Activated CD4-positive, alpha-beta T cell treated with anti-CD3 and anti-CD28 coated beads for 36 hours (primary cell): Measurements from ENCODE around the gene STK32C. TPM values are rescaled to one million over a fixed set of nuclear protein-coding genes. Genes with fewer than 3 reads are reported as not detected.

Experiments
- ATAC-seq: fragments of 200-7000 bp; cut with Tn5 transposase; one replicate; pipeline ENCODE4 v1.10.0; 2021; ENCODE audit warnings: mild to moderate bottlenecking, moderate library complexity
- CTCF ChIA-PET: fragments of 350-600 bp; sonication (Branson Sonifier 250); formaldehyde crosslinking; loops from one replicate; lab custom pipeline; 2021; ENCODE audit warnings: antibody characterized with exemption; lab: Charles Lee
- POLR2A ChIA-PET: fragments of 350-600 bp; sonication (Branson Sonifier 250); formaldehyde crosslinking; loops from one replicate; lab custom pipeline; 2021; ENCODE audit warnings: antibody characterized with exemption, inconsistent platforms; lab: Charles Lee
- DNase-seq: peaks from one replicate; pipeline ENCODE4 v3.0.0-alpha.2; 2020
- H3K27ac Mint-ChIP-seq: one replicate; pipeline ENCODE4 v1.8.0; 2021; ENCODE audit warnings: mixed read lengths
- H3K27me3 Mint-ChIP-seq: one replicate; pipeline ENCODE4 v1.8.0; 2021; ENCODE audit warnings: mixed read lengths
- H3K36me3 Mint-ChIP-seq: one replicate; pipeline ENCODE4 v1.8.0; 2021; ENCODE audit warnings: low read depth, mixed read lengths
- H3K4me1 Mint-ChIP-seq: one replicate; pipeline ENCODE4 v1.8.0; 2021; ENCODE audit warnings: mixed read lengths
- H3K4me3 Mint-ChIP-seq: one replicate; pipeline ENCODE4 v1.8.0; 2021; ENCODE audit warnings: mild to moderate bottlenecking, moderate library complexity, mixed read lengths
- H3K9me3 Mint-ChIP-seq: one replicate; pipeline ENCODE4 v1.8.0; 2021; ENCODE audit warnings: low read depth, mixed read lengths
- intact Hi-C, 2 experiments: fragments of 100-400 bp; cut with DNase I in 1 of 2; cut with micrococcal nuclease in 1 of 2; formaldehyde crosslinking; loops; one replicate each; pipeline versions ENCODE4 v1.14.2 to v1.15.1; 2022 to 2024; cut with DNase I, micrococcal nuclease
- total RNA-seq, 2 experiments: library from RNA; stranded (reverse); gene quantifications; one replicate each; pipeline ENCODE4 v1.2.3, GENCODE V29; 2021

Gene STK32C
- total RNA-seq, 2 experiments from 2014 or later: 15.8 to 19.9 TPM

- intact Hi-C loops: no loop called here
Measured at GRCh38 chr10:132237871-132238270, 69.9 kb downstream of the STK32C start.

GRCh38 chr10:132237396-132237795 is 70.4 kb downstream of the STK32C start:
- H3K27me3 Mint-ChIP-seq: no peaks in the 10 kb centered on the region
- ChIA-PET CTCF (no interaction called here), POLR2A (interaction anchor here (0.6 kb wide), 1 partner anchor 212 kb away, joined by 5 read pairs; no protein-coding TSS in a partner anchor)
- intact Hi-C loops: no loop called here
- H3K4me3 Mint-ChIP-seq: no peak overlapping the region
- DNase-seq (no peak), ATAC-seq (no peak)
- no peak overlapping the region for H3K27ac Mint-ChIP-seq
- peaks cover 10% of the 10 kb centered on the region for H3K4me1 Mint-ChIP-seq
- H3K36me3 Mint-ChIP-seq: no peaks in the 10 kb centered on the region
- no peaks in the 10 kb centered on the region for H3K9me3 Mint-ChIP-seq

More at GRCh38 chr10:132237871-132238270, 69.9 kb downstream of the STK32C start:
- Mint-ChIP-seq H3K4me3 (no peak overlapping the region), H3K4me1 (peaks cover 5% of the 10 kb centered on the region), H3K27ac (no peak overlapping the region), H3K36me3 (no peaks in the 10 kb centered on the region), H3K9me3 (no peaks in the 10 kb centered on the region), H3K27me3 (no peaks in the 10 kb centered on the region)
- ChIA-PET CTCF (no interaction called here), POLR2A (interaction anchor here (0.6 kb wide), 1 partner anchor 211 kb away, joined by 5 read pairs; no protein-coding TSS in a partner anchor)
- DNase-seq (no peak), ATAC-seq (no peak)

GRCh38 chr10:132236881-132237280 is 70.9 kb downstream of the STK32C start:
- peaks cover 15% of the 10 kb centered on the region for H3K4me1 Mint-ChIP-seq
- no peaks in the 10 kb centered on the region for H3K9me3 Mint-ChIP-seq
- ChIA-PET POLR2A (no interaction called here), CTCF (no interaction called here)
- no peak overlapping the region for H3K27ac Mint-ChIP-seq
- ATAC-seq (no peak), DNase-seq (no peak)
- H3K4me3 Mint-ChIP-seq: no peak overlapping the region
- H3K27me3 Mint-ChIP-seq: no peaks in the 10 kb centered on the region
- no peaks in the 10 kb centered on the region for H3K36me3 Mint-ChIP-seq
- intact Hi-C loops: no loop called here

- Mint-ChIP-seq H3K4me3 (no peak overlapping the region), H3K9me3 (no peaks in the 10 kb centered on the region), H3K4me1 (peaks cover 21% of the 10 kb centered on the region), H3K36me3 (no peaks in the 10 kb centered on the region), H3K27me3 (no peaks in the 10 kb centered on the region), H3K27ac (no peak overlapping the region)
- intact Hi-C loops: no loop called here
- ATAC-seq (no peak), DNase-seq (no peak)
- POLR2A ChIA-PET: no interaction called here
- CTCF ChIA-PET: no interaction called here
Measured at GRCh38 chr10:132236161-132236560, 71.6 kb downstream of the STK32C start.

GRCh38 chr10:132234860-132235259 is 72.9 kb downstream of the STK32C start:
- DNase-seq: no peak
- Mint-ChIP-seq H3K4me1 (peaks cover 27% of the 10 kb centered on the region), H3K27ac (no peak overlapping the region), H3K4me3 (no peak overlapping the region), H3K36me3 (no peaks in the 10 kb centered on the region), H3K9me3 (no peaks in the 10 kb centered on the region), H3K27me3 (no peaks in the 10 kb centered on the region)
- intact Hi-C loops: loop anchor here in 1 of 2 experiments (5.0 kb wide), 1 partner anchor 212 kb away; no protein-coding TSS in a partner anchor
- ATAC-seq: no peak
- ChIA-PET CTCF (no interaction called here), POLR2A (no interaction called here)

GRCh38 chr10:132233501-132234085 is 74.2 kb downstream of the STK32C start:
- H3K9me3 Mint-ChIP-seq: no peaks in the 10 kb centered on the region
- H3K27ac Mint-ChIP-seq: peak overlapping the region; percentile 47
- CTCF ChIA-PET: interaction anchor here (0.9 kb wide), 1 partner anchor 227 kb away, joined by 4 read pairs; no protein-coding TSS in a partner anchor
- DNase-seq: no peak
- no peak overlapping the region for H3K4me3 Mint-ChIP-seq
- no peaks in the 10 kb centered on the region for H3K36me3 Mint-ChIP-seq
- intact Hi-C loops: loop anchor here in 1 of 2 experiments (5.0 kb wide), 1 partner anchor 214 kb away; no protein-coding TSS in a partner anchor
- peaks cover 34% of the 10 kb centered on the region for H3K4me1 Mint-ChIP-seq
- POLR2A ChIA-PET: interaction anchor here (0.6 to 0.7 kb wide), 3 partner anchors 173 to 1364 kb away, joined by 3 to 6 read pairs (median 5); no protein-coding TSS in a partner anchor
- H3K27me3 Mint-ChIP-seq: no peaks in the 10 kb centered on the region
- ATAC-seq: no peak

- Mint-ChIP-seq H3K9me3 (no peaks in the 10 kb centered on the region), H3K27me3 (no peaks in the 10 kb centered on the region), H3K27ac (peak overlapping the region; percentile 88), H3K4me1 (peaks cover 34% of the 10 kb centered on the region), H3K4me3 (no peak overlapping the region), H3K36me3 (no peaks in the 10 kb centered on the region)
- ATAC-seq (no peak), DNase-seq (no peak)
- CTCF ChIA-PET: interaction anchor here (0.7 to 0.9 kb wide), 2 partner anchors 170 to 227 kb away, joined by 4 read pairs; no protein-coding TSS in a partner anchor
- intact Hi-C loops: loop anchor here in 1 of 2 experiments (1.0 to 5.0 kb wide), 2 partner anchors 75 to 214 kb away; no protein-coding TSS in a partner anchor
- POLR2A ChIA-PET: no interaction called here
Measured at GRCh38 chr10:132232981-132233380, 74.8 kb downstream of the STK32C start.

GRCh38 chr10:132232023-132232951 is 75.5 kb downstream of the STK32C start:
- POLR2A ChIA-PET: no interaction called here
- intact Hi-C loops: loop anchor here in 1 of 2 experiments (1.0 to 5.0 kb wide), 2 partner anchors 76 to 215 kb away; no protein-coding TSS in a partner anchor
- peak overlapping the region; percentile 44 for H3K4me3 Mint-ChIP-seq
- H3K36me3 Mint-ChIP-seq: no peaks in the 10 kb centered on the region
- DNase-seq (peak; percentile 70), ATAC-seq (peak; percentile 64)
- H3K4me1 Mint-ChIP-seq: peaks cover 34% of the 10 kb centered on the region
- no peaks in the 10 kb centered on the region for H3K9me3 Mint-ChIP-seq
- CTCF ChIA-PET: interaction anchor here (0.7 to 0.9 kb wide), 2 partner anchors 169 to 228 kb away, joined by 4 read pairs; no protein-coding TSS in a partner anchor
- H3K27ac Mint-ChIP-seq: peak overlapping the region; percentile 88
- no peaks in the 10 kb centered on the region for H3K27me3 Mint-ChIP-seq

GRCh38 chr10:132231656-132232022 is 76.1 kb downstream of the STK32C start:
- intact Hi-C loops: loop anchor here in 1 of 2 experiments (1.0 to 5.0 kb wide), 2 partner anchors 77 to 216 kb away; no protein-coding TSS in a partner anchor
- Mint-ChIP-seq H3K4me3 (no peak overlapping the region), H3K9me3 (no peaks in the 10 kb centered on the region), H3K27me3 (no peaks in the 10 kb centered on the region), H3K4me1 (peaks cover 34% of the 10 kb centered on the region), H3K27ac (peak overlapping the region; percentile 88), H3K36me3 (no peaks in the 10 kb centered on the region)
- CTCF ChIA-PET: no interaction called here
- no peak for ATAC-seq
- DNase-seq: no peak
- POLR2A ChIA-PET: no interaction called here

GRCh38 chr10:132230557-132231210 is 77.1 kb downstream of the STK32C start:
- peak overlapping the region; percentile 64 for H3K4me3 Mint-ChIP-seq
- H3K27me3 Mint-ChIP-seq: no peaks in the 10 kb centered on the region
- peaks cover 34% of the 10 kb centered on the region for H3K4me1 Mint-ChIP-seq
- no peaks in the 10 kb centered on the region for H3K36me3 Mint-ChIP-seq
- no peaks in the 10 kb centered on the region for H3K9me3 Mint-ChIP-seq
- CTCF ChIA-PET: interaction anchor here (0.6 kb wide), 1 partner anchor 136 kb away, joined by 3 read pairs; no protein-coding TSS in a partner anchor
- intact Hi-C loops: loop anchor here in 1 of 2 experiments (5.0 kb wide), 1 partner anchor 217 kb away; no protein-coding TSS in a partner anchor
- ATAC-seq: no peak
- POLR2A ChIA-PET: no interaction called here
- peak overlapping the region; percentile 93 for H3K27ac Mint-ChIP-seq
- no peak for DNase-seq
